Lung (tissue), 12 donors: Measurements from ENCODE around the gene DPYSL4. TPM values are rescaled to one million over a fixed set of nuclear protein-coding genes. Genes with fewer than 3 reads are reported as not detected.
A peak's percentile ranks its signal among the peaks of the same experiment; 100 is the strongest.

Source experiments
- ATAC-seq: fragments of 200-7000 bp; cut with Tn5 transposase; one replicate; pipeline ENCODE4 v1.9.1; 2020; ENCODE audit warnings: moderate number of reproducible peaks; ENCODE audit not compliant: insufficient read depth, low FRiP score
- DNase-seq, 3 donors: peaks; one replicate each; pipeline ENCODE4 v3.0.0-alpha.2; 2013 to 2017
- H3K27ac ChIP-seq, 2 donors: one replicate each; pipeline ENCODE4 v1.5.1; 2013; ENCODE audit warnings: mild to moderate bottlenecking in 2 of 2, moderate library complexity in 2 of 2, control low read depth in 1 of 2, inconsistent platforms in 1 of 2, low read depth in 1 of 2, low read length in 1 of 2
- H3K27me3 ChIP-seq, 3 donors: one replicate each; pipeline ENCODE4 v1.5.1; 2013; ENCODE audit warnings: low read length in 2 of 3; ENCODE audit not compliant: control insufficient read depth in 3 of 3, insufficient read depth in 3 of 3
- H3K36me3 ChIP-seq, 4 donors: one replicate each; pipeline ENCODE4 v1.5.1; 2013; ENCODE audit warnings: low read length in 4 of 4, mild to moderate bottlenecking in 1 of 4, moderate library complexity in 1 of 4; ENCODE audit not compliant: control insufficient read depth in 4 of 4, insufficient read depth in 4 of 4
- H3K4me1 ChIP-seq, 5 donors: one replicate each; pipeline ENCODE4 v1.5.1; 2013; ENCODE audit warnings: low read length in 5 of 5, mild to moderate bottlenecking in 2 of 5, moderate library complexity in 1 of 5; ENCODE audit not compliant: control insufficient read depth in 5 of 5, insufficient read depth in 5 of 5
- H3K4me3 ChIP-seq: one replicate; pipeline ENCODE4 v1.5.1; 2013; ENCODE audit warnings: mild to moderate bottlenecking, control low read depth, moderate library complexity
- H3K9ac ChIP-seq, 2 donors: one replicate each; pipeline ENCODE4 v1.5.1; 2013; ENCODE audit warnings: low read length in 2 of 2, control low read depth in 1 of 2; ENCODE audit not compliant: insufficient read depth in 1 of 2
- H3K9me3 ChIP-seq, 4 donors: one replicate each; pipeline ENCODE4 v1.5.1; 2013; ENCODE audit warnings: low read length in 3 of 4, mild to moderate bottlenecking in 1 of 4, moderate library complexity in 1 of 4; ENCODE audit not compliant: control insufficient read depth in 4 of 4, insufficient read depth in 3 of 4
- WGBS, 2 donors: extraction: QIAGEN DNeasy Blood & Tissue Kit; methylation state at CpG; one replicate each; pipeline ENCODE4 v1.1.7; 2013; 5-methylcytosine and 5-hydroxymethylcytosine counted together
- polyA plus RNA-seq, 2 donors: library from polyadenylated mRNA; stranded (reverse); fragments of 200-250 nt; gene quantifications; one replicate each; pipeline ENCODE4 v1.2.1, GENCODE V29; 2013
- total RNA-seq, 2 donors: library from RNA; depleted of rRNA in 1 of 2; stranded (reverse); fragments of >200 nt in 1 of 2; gene quantifications; one replicate each; pipeline ENCODE4 v1.2.1, GENCODE V29; 2014 to 2021
- TF ChIP-seq, protein P1 (sequence below): IDR thresholded peaks from 2 replicates; pipeline ENCODE4 v1.5.1; 2012; ENCODE audit warnings: mild to moderate bottlenecking; ENCODE audit errors: control extremely low read depth, extremely low read depth
- donor health status: control.
- donor health status: control.
- donor health status: Bipolar disorder and iron deficiency.
- donor health status: healthy.
- donor health status: DM: yes; HTN: yes; CAD: no.

The DPYSL4 gene
- total and polyA plus RNA-seq, 4 donors: 0.33 to 1.5 (median 1.3) TPM

DNA sequence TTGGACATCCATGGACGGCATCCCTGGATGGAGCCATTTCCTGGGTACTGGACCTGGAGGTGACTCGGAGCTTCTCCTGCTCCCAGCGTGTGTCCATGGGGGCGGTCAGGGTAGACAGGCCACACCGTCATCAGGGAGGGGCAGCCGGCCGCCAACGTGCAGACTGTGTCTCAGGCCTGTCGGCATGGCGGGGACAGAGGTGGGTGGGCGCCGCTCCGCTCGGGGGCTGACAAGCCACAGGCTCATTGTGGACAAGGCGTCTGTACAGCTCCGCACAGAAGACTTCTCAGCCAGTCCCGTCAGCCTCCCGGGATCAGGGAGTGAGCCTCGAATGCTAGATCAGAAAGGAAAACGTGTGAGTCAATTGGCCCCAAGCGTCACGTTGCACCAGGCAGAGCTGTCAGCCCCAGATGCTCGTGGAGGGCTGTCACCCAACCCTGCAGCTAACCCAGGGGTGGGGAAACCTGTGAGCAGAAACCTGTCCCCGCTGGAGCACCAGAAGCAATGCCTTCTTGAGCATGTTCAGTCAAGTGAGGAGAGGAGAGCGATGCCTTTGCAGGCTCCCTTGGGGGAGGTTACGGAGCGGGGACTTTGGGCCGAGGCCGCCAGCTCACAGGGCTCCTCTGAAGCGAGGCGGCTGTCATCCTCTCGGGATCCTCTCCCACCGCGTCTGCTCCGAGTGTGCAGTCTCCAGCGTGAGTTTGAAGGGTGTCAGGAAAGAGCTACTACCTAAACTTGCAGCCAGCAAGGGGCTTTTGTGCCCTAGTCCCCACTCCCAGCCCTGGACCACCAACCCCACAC lies 16.0 kb upstream of the DPYSL4 start:
- DNase-seq (no peak), ATAC-seq (no peak)
- peaks cover 0 to 7% (median 0%) of the 10 kb centered on the region in 4 donors for H3K9me3 ChIP-seq
- no peak overlapping the region for H3K9ac ChIP-seq
- peaks cover 0 to 17% (median 12%) of the 10 kb centered on the region in 3 donors for H3K27me3 ChIP-seq
- TF ChIP-seq, protein P1, sequence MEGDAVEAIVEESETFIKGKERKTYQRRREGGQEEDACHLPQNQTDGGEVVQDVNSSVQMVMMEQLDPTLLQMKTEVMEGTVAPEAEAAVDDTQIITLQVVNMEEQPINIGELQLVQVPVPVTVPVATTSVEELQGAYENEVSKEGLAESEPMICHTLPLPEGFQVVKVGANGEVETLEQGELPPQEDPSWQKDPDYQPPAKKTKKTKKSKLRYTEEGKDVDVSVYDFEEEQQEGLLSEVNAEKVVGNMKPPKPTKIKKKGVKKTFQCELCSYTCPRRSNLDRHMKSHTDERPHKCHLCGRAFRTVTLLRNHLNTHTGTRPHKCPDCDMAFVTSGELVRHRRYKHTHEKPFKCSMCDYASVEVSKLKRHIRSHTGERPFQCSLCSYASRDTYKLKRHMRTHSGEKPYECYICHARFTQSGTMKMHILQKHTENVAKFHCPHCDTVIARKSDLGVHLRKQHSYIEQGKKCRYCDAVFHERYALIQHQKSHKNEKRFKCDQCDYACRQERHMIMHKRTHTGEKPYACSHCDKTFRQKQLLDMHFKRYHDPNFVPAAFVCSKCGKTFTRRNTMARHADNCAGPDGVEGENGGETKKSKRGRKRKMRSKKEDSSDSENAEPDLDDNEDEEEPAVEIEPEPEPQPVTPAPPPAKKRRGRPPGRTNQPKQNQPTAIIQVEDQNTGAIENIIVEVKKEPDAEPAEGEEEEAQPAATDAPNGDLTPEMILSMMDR: no peak
- H3K4me3 ChIP-seq: no peak overlapping the region
- 73 to 81% methylated on average over 36 of the region's 36 CpGs for WGBS, 2 donors
- H3K27ac ChIP-seq: no peak overlapping the region
- no peaks in the 10 kb centered on the region for H3K36me3 ChIP-seq
- H3K4me1 ChIP-seq: no peaks in the 10 kb centered on the region

DNA sequence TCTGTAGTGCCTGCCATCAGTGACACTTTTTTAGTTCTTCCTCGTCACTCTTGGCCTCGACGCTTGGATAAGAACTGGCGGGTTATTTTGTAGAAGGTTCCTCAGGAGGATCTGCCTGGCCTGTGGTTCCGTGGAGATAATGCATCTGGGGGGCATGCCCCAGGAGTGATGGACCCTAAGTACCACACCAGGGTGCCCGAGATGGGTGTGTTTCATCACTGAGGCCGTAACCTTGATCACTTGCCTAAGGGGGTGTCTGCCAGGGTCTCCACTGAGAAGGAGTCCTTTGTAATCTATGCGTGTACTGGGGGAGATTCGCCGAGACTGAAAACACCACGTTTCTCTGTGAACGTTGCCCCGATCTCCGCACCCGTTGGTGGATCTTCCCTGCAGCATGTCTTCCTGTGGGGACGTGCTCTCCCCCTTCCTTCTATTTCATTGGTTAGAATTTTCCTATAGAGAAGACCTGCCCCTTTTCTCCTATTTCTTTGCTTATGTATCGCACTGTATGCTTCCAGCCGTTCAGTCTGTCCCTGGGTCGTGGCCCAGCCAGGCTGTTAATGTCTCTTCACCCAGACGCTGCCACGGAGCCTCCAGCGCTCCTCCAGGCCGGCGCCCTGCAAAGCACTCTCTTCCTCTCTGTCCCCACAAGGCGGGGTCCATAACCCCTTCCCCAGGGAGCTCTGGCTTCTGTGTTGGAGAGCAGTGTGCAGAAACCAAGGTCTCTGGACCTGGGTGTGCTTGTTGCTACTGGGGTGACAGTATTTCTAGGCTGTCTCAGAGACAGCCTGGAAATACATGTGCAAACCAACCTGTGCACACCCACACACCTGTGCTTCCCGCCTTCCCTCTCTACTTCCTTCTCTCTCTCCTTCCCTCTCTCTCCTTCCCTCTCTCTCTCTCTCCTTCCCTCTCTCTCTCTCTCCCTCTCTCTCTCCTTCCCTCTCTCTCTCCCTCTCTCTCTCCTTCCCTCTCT lies 14.4 kb upstream of the DPYSL4 start:
- peaks cover 0 to 6% (median 0%) of the 10 kb centered on the region in 4 donors for H3K9me3 ChIP-seq
- H3K4me3 ChIP-seq: no peak overlapping the region
- H3K27ac ChIP-seq: no peak overlapping the region
- TF ChIP-seq, protein P1: no peak
- no peak overlapping the region for H3K9ac ChIP-seq
- H3K27me3 ChIP-seq: peaks cover 6 to 28% (median 24%) of the 10 kb centered on the region in 3 donors
- ATAC-seq: no peak
- peak in 1 of 3 donors; percentile 13 for DNase-seq
- WGBS, 2 donors: 60 to 64% methylated on average over 26 of the region's 26 CpGs
- no peaks in the 10 kb centered on the region for H3K36me3 ChIP-seq
- H3K4me1 ChIP-seq: no peaks in the 10 kb centered on the region

DNA sequence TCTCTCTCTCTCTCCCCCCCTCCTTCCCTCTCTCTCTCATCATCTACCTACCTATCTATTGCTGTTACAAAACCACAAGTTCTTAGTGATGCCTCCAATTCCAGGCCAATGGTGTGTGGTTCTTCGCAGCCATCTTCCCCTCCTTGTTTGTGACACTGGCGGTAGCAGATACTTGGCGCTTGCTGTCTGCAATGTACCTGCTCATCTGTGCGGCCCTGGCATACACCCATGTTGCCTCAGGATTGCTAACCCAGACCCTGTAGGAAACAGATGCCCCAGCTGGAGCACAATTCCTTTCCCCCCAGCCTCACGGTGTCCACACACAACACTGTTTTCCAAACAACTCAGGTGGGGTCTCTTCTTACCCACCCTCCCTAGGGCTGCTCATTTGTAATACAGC lies 13.6 kb upstream of the DPYSL4 start:
- H3K4me3 ChIP-seq: no peak overlapping the region
- DNase-seq (no peak), ATAC-seq (no peak)
- no peaks in the 10 kb centered on the region for H3K36me3 ChIP-seq
- 86 to 91% methylated on average over 5 of the region's 5 CpGs for WGBS, 2 donors
- TF ChIP-seq, protein P1: no peak
- H3K9ac ChIP-seq: no peak overlapping the region
- H3K9me3 ChIP-seq: peaks cover 0 to 11% (median 0%) of the 10 kb centered on the region in 4 donors
- H3K4me1 ChIP-seq: no peaks in the 10 kb centered on the region
- peaks cover 10 to 34% (median 29%) of the 10 kb centered on the region in 3 donors for H3K27me3 ChIP-seq
- no peak overlapping the region for H3K27ac ChIP-seq
